HG02763 (cell line): Measurements from ENCODE around the gene SLC1A3.
A peak's percentile ranks its signal among the peaks of the same experiment; 100 is the strongest.

ENCODE experiments used
- ATAC-seq: cut with Tn5 transposase; IDR thresholded peaks from one replicate; pipeline ENCODE4 v1.9.1; 2021; ENCODE audit warnings: mild to moderate bottlenecking, moderate library complexity; ENCODE audit not compliant: unreplicated experiment

The SLC1A3 gene

GRCh38 chr5:36683821-36684434, 77.5 kb downstream of the SLC1A3 start:
- ATAC-seq = no peak

- ATAC-seq = no peak
Observed at GRCh38 chr5:36685631-36686288, 79.4 kb downstream of the SLC1A3 start.

- ATAC-seq = no peak
Observed at GRCh38 chr5:36686881-36687280, 80.5 kb downstream of the SLC1A3 start.

- ATAC-seq = no peak
Observed at GRCh38 chr5:36688722-36689121, 82.3 kb downstream of the SLC1A3 start.

DNA sequence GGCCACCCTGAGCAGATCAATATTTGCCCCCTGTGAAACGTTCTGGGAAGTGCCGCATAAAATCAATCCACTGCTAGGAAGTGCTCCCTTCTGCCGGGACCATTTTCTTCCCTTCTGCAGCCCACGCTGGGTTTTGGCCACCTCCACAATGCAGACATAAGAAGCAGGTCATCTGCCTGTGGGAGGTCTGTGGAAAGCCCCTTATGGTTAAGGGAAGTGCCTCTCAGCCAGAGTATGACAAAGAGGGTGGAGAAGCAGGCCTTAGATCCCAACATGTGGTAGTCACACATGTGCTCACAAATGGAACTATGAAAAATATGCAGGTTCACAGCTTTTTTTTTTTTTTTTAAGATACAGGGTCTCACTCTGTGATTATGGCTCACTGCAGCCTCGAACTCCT, 82.8 kb downstream of the SLC1A3 start:
- no peak for ATAC-seq

DNA sequence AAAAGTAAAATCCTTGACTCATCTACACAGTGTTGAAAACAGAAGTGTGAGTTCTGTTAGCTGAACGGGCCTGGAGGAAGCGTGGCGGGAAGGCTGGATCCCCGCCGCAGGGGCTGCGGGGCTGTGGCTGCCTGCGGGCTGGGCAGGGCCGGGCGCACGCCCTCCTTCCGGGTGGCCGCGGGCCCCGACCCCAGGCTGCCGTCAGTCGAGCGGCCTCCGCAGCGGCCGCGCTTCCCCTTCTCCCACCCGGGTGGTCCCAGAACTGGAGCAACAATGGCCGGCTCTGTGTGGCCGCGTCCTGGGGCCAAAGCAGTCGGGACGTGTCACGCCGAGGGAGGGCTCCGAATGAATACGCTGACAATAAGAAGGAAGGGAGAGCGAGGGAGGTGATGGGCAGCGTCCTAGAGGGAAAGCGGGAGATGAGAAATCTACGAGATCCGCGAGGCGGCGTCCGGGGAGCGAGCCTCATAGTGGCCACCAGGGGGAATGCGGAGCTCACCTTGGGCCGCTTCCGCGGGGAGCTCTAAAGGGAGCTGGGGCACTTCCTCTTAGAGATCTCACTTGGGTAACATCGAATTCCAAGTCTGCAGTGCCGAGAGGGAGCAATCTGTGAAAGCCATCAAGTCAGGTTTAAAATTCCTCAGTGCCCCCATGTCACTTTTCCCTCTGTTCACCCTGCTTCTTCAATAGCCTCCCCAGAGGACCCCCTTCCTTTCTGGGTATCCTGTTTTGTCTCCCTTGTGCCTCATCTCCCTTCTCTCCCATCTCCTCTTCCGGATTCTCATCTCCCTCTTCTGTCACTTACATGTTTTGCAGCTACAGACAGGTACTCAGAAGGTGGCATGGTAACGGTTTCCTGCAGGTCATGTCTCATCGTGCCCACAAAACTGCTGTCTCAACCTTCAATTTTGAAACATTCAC, 83.9 kb downstream of the SLC1A3 start:
- ATAC-seq = peak; percentile 74

GRCh38 chr5:36691226-36691625, 84.8 kb downstream of the SLC1A3 start:
- ATAC-seq = no peak

DNA sequence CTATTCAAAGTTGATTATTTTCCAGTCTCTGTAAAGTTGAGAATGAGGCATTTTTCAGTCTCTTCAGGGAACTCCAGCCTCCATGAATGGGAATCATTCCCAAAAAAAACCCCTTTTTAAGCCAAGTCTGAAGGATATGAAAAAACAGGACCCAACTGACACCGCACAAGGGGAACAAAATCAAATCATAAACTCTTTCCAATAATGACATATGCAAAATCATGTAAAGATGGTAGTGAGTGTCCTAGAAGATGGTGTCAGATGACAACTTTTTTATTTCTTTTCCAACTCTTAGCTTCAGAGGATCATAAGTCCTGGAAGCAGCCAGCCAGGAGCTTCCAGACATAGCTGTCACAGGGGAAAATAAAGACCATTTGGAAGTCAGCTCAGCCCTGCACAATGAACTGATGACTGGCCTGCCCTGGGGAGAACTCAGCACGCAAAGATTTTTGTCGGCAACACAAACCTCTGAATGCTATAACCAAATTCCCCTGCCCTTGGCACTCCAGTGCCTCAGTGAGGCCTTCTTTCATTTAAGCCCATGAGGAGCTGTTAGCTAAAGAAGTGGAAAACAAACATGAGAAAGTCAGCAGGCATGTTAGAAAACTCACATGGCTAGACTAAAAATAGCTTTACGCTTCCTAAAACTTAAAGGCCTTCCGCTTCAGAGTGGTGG, 85.4 kb downstream of the SLC1A3 start:
- ATAC-seq = no peak

DNA sequence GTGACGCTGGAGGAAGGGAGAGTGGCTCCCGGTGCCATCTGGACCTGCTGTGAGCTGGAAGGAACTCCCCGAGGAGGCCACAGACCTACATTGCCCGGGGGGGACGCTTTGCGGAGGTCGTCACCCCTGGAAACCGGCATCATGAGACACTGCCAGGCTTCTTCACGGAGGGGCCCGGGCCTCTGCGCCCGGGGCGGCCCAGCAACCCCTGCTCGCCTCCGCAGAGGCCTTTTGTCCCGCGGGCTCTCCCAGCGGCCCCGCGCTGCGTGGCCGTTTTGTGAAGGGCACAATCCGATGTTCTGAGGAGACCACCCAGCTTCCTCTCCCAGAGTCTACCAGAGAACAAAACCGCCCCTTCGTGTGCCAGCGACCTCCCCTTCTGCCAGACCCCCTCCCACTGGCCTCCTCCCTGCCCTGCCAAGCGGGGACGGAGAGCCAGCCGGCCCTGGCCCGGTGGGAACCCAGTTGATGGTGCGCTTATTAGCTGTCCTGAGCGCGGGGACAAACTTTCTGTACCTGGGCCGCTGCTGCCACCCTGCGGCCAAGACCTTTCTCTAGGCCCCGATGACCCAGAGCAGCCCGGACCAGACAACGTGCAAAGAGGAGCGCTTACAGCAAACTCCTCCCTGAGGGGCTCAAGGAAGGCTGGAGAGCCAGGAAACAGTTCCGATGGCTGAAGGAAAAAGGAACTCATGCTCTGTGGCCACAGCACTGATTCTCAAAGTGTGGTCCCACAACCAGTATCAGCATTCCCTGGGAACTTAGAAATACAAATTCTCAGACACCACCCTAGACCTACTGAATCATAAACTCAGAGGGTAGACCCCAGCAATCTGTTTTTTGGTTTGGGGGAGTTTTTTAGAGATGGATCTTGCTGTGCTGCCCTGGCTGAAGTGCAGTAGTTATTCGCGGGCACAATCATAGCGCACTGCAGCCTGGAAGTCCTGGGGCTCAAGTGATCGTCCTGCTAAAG, 86.7 kb downstream of the SLC1A3 start:
- ATAC-seq = peak; percentile 66

DNA sequence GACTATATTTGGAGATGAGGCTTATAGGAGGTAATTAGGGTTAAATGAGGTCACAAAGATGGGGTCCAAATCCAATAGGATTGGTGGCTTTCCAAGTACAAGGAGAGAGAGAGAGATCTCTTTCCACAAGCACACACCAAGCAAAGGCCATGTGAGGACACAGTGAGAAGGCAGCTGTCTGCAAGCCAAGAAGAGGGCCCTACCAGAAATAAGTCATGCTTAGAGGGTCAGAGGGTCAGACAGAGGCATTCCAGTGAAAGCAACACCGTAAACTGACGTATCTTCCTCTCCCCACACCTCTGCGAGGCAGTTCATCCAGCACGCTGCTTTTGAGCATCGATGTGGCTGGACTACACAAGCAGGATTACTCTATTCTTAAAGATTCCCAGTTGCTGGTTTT, 87.9 kb downstream of the SLC1A3 start:
- ATAC-seq = no peak

DNA sequence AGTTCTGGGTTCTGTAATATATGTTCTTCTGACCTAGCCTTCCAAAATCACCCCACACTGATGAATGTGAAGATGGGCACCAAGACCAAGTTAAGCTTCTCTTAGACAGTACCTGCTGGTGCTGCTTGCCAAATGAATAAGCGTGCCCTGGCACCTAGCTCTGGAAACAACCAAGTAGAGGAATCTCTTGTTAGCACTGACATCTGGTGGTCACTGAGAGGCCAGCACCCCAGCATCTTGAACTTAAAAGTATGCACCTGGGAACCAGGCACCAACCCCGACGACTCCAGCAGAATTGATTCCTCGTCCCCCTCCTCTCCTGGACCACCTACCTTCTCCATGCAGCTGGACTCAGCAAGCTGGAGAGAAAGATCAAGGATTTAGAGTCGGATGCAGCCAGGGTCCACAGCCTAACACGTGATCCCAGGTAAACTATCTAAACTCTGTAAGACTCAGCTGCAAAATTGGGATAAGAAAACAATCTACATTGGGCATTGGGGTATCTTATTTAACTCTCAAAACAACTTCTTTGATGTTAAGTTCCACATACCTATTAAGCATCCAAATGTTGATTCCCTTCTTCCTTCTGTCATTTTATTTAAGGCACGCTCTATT, 89.8 kb downstream of the SLC1A3 start:
- ATAC-seq = peak; percentile 51

- ATAC-seq = no peak
Observed at GRCh38 chr5:36698031-36698430, 91.6 kb downstream of the SLC1A3 start.

- peak; percentile 97 for ATAC-seq
Observed at GRCh38 chr5:36701085-36701698, 94.8 kb downstream of the SLC1A3 start.

GRCh38 chr5:36703245-36703860, 96.9 kb downstream of the SLC1A3 start:
- ATAC-seq = no peak

DNA sequence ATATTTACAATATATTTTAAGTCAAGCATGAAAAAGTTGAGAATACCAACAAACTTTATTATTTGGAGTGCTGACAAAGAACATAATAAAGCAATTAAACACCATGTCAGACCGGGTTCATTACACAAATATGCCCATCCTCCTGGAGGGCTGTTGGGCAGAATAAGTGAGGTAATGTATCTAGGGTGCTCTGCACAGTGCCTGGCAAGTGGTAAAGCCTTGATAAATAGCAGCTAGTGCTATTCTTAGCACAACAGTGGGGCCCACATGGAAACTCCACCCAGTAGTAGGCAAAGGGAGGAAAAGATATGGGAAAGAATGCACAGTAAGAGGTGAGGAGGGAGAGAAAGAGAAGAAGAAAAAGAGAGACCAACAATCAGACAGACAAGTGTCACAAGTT, 97.7 kb downstream of the SLC1A3 start:
- no peak for ATAC-seq

DNA sequence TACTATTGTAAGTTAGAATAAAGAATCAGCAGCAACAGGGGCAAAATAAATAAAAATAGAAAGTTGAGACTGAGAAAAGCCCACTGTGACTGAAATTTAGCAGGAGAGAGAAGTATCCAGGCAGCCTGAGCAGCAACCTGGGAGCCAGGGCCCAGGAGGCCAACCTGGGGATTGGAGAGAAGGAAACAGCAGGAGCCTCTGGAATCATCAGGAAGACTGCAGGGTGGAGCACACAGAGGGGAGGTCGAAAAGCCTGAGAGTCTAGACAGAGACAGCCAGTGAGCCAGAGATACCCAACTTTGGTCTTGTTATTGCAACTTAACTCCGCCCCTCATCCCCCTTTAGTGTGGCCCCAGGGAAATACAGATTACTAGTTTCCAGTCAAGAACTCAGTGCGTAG, 98.6 kb downstream of the SLC1A3 start:
- no peak for ATAC-seq

- ATAC-seq = no peak
Observed at GRCh38 chr5:36706662-36707061, 100.3 kb downstream of the SLC1A3 start.

GRCh38 chr5:36708996-36709395, 102.6 kb downstream of the SLC1A3 start:
- no peak for ATAC-seq

DNA sequence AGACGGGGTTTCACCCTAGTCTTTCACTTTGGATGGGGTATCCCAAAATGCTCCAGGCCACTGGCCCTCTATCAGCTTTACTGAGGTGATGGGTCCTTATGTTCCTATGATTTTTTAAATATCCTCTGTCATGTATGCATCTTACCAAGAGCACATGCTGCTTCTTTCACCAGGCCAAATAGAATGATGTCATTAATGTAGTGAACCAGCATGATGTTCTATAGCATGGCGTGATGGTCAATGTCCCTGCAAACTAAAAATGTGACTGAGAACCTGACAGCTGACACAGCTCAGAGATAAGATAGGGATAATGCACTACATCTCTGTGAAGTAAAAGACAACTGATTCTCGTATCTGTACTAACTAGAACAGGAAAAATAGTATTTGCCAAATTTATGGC, 103.6 kb downstream of the SLC1A3 start:
- ATAC-seq = no peak
